Esophagus squamous epithelium (tissue), 5 donors: ENCODE data around the gene RBMX2. TPM values are rescaled to one million over a fixed set of nuclear protein-coding genes. Genes with fewer than 3 reads are reported as not detected.
"Not testable (repeated sequence)": the region's sequence is repeated elsewhere in the genome, so short reads cannot be mapped to it uniquely, and the experiment has no call there.

Experiments used
- DNase-seq: peaks from one replicate; lab custom pipeline; 2025; lab: John Stamatoyannopoulos, UW
- H3K27ac ChIP-seq, 4 donors: fragments of 200-600 bp; sonication (generic); one replicate each; pipeline ENCODE4 v1.5.1; 2016 to 2019; ENCODE audit warnings: mild to moderate bottlenecking in 1 of 4
- H3K27me3 ChIP-seq, 4 donors: fragments of 200-600 bp; sonication (generic); 1 replicate in 3 of 4; 2 replicates in 1 of 4; pipeline versions ENCODE4 v1.5.1 to v1.6.0; 2017 to 2021; ENCODE audit warnings: antibody characterized with exemption in 1 of 4
- H3K36me3 ChIP-seq, 3 donors: fragments of 200-600 bp; sonication (generic); one replicate each; pipeline ENCODE4 v1.5.1; 2016 to 2019
- H3K4me1 ChIP-seq, 3 donors: fragments of 200-600 bp; sonication (generic); one replicate each; pipeline ENCODE4 v1.5.1; 2017 to 2019
- H3K4me3 ChIP-seq, 4 donors: fragments of 200-600 bp; sonication (generic); 1 replicate in 3 of 4; 2 replicates in 1 of 4; pipeline ENCODE4 v1.5.1; 2016 to 2019; ENCODE audit warnings: mild to moderate bottlenecking in 2 of 4, moderate library complexity in 1 of 4
- H3K9me3 ChIP-seq, 3 donors: fragments of 200-600 bp; sonication (generic); one replicate each; pipeline ENCODE4 v1.5.1; 2016 to 2019
- POLR2A ChIP-seq, 4 donors: fragments of 450-650 bp; IDR thresholded peaks; one replicate each; pipeline ENCODE4 v1.6.1; 2017; ENCODE audit warnings: antibody characterized with exemption in 4 of 4, mild to moderate bottlenecking in 4 of 4, moderate library complexity in 3 of 4
- WGBS, 2 donors: methylation state at CpG; one replicate each; pipeline ENCODE4 v1.1.5; 2018; 5-methylcytosine and 5-hydroxymethylcytosine counted together
- intact Hi-C: fragments of 100-400 bp; cut with DNase I; formaldehyde crosslinking; loops from one replicate; pipeline ENCODE4 v1.15.0; 2022
- total RNA-seq, 4 donors: library from RNA; depleted of rRNA; stranded (reverse); fragments of >200 nt; gene quantifications; one replicate each; pipeline ENCODE4 v1.1.0, GENCODE V29; 2016
- TF ChIP-seq, protein P1 (sequence below), 6 experiments: fragments of 450-650 bp in 4 of 6; fragments of 200-600 bp in 2 of 6; sonication (generic) in 2 of 6; IDR thresholded peaks; one replicate each; pipeline ENCODE4 v1.5.1; 2016 to 2019; ENCODE audit warnings: antibody characterized with exemption in 6 of 6, mild to moderate bottlenecking in 4 of 6, moderate library complexity in 4 of 6
- donor health status: DM: yes; HTN: yes; CAD: no.

The RBMX2 gene
- total RNA-seq, 4 donors from 2014 or later, result 4.4 to 13.0 (median 11.3) TPM

DNA sequence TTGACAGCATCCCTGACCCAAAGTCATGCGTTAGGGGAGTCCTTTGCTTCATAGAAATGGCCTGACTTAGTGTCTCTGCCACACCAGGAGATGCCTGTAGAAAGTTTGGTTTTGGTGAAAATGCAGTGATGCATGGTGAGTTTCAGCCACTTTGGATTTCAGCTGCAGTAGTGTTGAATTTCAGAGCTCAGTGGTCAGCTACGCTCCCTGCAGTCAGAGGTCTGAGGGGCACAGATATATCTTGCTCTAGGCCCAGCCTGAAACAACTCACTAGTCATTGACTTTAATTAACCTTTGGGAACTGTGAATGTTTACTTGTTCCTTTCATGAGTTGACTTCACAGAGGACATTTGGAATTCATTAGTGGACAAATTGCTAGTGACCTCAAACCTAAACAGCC lies 17.5 kb downstream of the RBMX2 start:
- intact Hi-C loops, result no loop called here
- WGBS, 2 donors, result 73% methylated on average over 2 of the region's 2 CpGs; no CpG with 5 or more reads in 1 of the 2 donors
- Histone ChIP-seq H3K9me3 (no peaks in the 10 kb centered on the region), H3K27ac (no peak overlapping the region), H3K4me3 (no peak overlapping the region), H3K36me3 (peaks cover 0 to 6% (median 0%) of the 10 kb centered on the region in 3 donors), H3K4me1 (no peaks in the 10 kb centered on the region), H3K27me3 (no peaks in the 10 kb centered on the region)
- TF ChIP-seq POLR2A (IDR thresholded peaks at IDR 0.05), result no peak
- TF ChIP-seq, protein P1, sequence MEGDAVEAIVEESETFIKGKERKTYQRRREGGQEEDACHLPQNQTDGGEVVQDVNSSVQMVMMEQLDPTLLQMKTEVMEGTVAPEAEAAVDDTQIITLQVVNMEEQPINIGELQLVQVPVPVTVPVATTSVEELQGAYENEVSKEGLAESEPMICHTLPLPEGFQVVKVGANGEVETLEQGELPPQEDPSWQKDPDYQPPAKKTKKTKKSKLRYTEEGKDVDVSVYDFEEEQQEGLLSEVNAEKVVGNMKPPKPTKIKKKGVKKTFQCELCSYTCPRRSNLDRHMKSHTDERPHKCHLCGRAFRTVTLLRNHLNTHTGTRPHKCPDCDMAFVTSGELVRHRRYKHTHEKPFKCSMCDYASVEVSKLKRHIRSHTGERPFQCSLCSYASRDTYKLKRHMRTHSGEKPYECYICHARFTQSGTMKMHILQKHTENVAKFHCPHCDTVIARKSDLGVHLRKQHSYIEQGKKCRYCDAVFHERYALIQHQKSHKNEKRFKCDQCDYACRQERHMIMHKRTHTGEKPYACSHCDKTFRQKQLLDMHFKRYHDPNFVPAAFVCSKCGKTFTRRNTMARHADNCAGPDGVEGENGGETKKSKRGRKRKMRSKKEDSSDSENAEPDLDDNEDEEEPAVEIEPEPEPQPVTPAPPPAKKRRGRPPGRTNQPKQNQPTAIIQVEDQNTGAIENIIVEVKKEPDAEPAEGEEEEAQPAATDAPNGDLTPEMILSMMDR (IDR thresholded peaks at IDR 0.05), result no peak
- no peak for DNase-seq

DNA sequence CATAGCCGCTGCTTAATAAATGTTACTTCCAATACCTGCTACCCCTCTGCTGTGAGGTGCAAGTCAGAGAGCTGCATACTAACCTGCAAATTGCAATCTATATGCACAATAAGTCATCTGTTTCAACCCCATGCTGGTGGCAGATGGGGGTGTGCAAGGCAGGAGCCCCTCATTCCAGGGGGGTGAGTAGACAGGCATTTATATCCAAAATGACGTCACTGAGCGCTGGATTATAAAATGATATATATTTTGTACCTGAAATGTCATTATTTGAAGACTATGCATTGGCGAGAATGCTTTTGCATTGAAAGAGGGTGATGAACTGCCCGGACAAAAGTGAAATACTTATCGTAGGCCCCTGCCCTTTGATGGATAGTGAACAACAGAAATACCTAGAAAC lies 24.7 kb downstream of the RBMX2 start:
- Histone ChIP-seq H3K4me1 (no peaks in the 10 kb centered on the region), H3K27ac (no peak overlapping the region), H3K27me3 (no peaks in the 10 kb centered on the region), H3K36me3 (no peaks in the 10 kb centered on the region), H3K4me3 (no peak overlapping the region), H3K9me3 (no peaks in the 10 kb centered on the region)
- TF ChIP-seq, protein P1 (IDR thresholded peaks at IDR 0.05), result no peak
- no peak for TF ChIP-seq POLR2A (IDR thresholded peaks at IDR 0.05)
- intact Hi-C loops, result no loop called here
- DNase-seq, result no peak
- WGBS, 2 donors, result 78 to 82% methylated on average over 5 to 6 of the region's 6 CpGs

DNA sequence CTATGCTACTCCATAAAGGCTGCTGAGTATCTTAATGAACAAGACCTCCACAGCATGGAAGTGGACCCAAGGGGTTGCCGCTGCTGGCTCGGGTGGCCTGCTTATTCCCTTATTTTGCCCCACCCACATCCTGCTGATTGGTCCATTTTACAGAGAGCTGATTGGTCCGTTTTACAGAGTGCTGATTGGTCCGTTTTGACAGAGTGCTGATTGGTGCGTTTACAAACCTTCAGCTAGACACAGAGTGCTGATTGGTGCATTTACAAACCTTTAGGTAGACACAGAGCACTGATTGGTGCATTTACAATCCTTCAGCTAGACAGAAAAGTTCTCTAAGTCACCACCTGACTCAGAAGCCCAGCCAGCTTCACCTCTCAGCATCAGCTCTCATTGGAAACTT lies 27.4 kb downstream of the RBMX2 start:
- intact Hi-C loops, H3K27me3 ChIP-seq, H3K36me3 ChIP-seq, H3K27ac ChIP-seq, H3K4me3 ChIP-seq, H3K9me3 ChIP-seq, H3K4me1 ChIP-seq, DNase-seq: not testable (repeated sequence)
- WGBS, 2 donors, result 49 to 67% methylated on average over 2 to 3 of the region's 5 CpGs

DNA sequence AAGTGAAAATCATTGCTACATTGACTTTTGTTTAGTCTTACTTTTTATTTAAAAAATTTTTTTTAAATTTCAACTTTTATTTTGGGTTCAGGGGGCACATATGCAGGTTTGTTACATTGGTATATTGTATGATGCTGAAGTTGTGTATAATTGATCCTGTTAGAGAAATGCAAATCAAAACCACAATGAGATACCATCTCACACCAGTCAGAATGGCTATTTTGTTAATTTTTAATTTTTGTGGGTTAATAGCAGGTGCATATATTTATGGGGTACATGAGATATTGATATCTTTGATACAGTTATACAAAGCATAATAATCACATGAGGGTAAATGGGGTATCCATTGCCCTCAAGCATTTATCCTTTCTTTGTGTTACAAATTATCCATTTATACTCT lies 34.1 kb downstream of the RBMX2 start:
- intact Hi-C loops, result no loop called here
- Histone ChIP-seq H3K36me3 (no peaks in the 10 kb centered on the region), H3K27me3 (no peaks in the 10 kb centered on the region), H3K27ac (no peak overlapping the region), H3K9me3 (no peaks in the 10 kb centered on the region), H3K4me1 (no peaks in the 10 kb centered on the region), H3K4me3 (no peak overlapping the region)
- DNase-seq, result no peak
- TF ChIP-seq POLR2A (IDR thresholded peaks at IDR 0.05), result no peak
- TF ChIP-seq, protein P1 (IDR thresholded peaks at IDR 0.05), result no peak

DNA sequence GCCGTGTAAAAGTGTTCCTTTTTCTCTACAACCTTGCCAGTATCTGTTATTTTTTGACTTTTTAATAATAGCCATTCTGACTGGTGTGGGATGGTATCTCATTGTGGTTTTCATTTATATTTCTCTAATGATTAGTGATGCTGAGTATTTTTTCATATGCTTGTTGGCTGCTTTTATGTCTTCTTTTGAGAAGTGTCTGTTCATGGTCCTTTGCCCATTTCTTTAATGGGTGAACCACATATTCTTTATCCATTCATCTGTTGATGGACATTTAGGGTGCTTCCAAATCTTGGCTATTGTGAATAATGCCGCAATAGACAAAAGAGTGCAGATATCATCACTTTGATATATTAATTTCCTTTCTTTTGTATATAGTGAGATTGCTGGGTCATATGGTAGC lies 36.2 kb downstream of the RBMX2 start:
- H3K4me1 ChIP-seq, H3K27ac ChIP-seq, DNase-seq, H3K4me3 ChIP-seq, H3K36me3 ChIP-seq, intact Hi-C loops, H3K27me3 ChIP-seq, H3K9me3 ChIP-seq: not testable (repeated sequence)
- WGBS, 2 donors, result 40 to 68% methylated on average over 2 of the region's 2 CpGs

DNA sequence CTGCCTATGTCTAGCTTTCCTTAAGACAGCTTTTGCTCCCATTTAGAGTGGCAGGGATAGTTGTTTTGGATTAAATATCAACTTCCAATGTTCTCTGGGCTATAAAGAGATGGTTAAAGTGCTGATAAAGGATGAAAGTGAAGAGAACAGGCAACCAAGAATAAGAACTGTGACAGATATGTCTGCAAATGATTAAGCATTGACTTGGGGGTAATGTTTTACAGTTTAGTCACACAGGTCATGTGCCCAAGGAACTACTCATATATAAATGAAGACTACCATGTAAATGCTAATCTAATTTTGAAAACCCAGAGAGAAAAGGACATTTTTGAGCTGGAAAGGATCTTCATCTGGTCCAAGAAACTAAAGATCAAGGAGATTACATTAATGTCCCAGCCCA lies 42.1 kb downstream of the RBMX2 start:
- intact Hi-C loops, result no loop called here
- no peak for TF ChIP-seq POLR2A (IDR thresholded peaks at IDR 0.05)
- TF ChIP-seq, protein P1 (IDR thresholded peaks at IDR 0.05), result no peak
- H3K4me3 ChIP-seq, result no peak overlapping the region
- H3K27ac ChIP-seq, result no peak overlapping the region
- DNase-seq, result no peak
- no peaks in the 10 kb centered on the region for H3K9me3 ChIP-seq
- H3K4me1 ChIP-seq, result no peaks in the 10 kb centered on the region
- H3K36me3 ChIP-seq, result no peaks in the 10 kb centered on the region
- no peaks in the 10 kb centered on the region for H3K27me3 ChIP-seq
